ENCODE data around the gene MED14. TPM values are rescaled to one million over a fixed set of nuclear protein-coding genes. Genes with fewer than 3 reads are reported as not detected.

MED14 gene
- total and polyA plus RNA-seq, 10 of the 15 experiments (the other 5 are each of a cell fraction or from before 2014, with no cell fraction given): 8.8 to 99.4 (median 29.4) TPM

- TF ChIP-seq FOXM1 (IDR thresholded peaks at IDR 0.05; ENCODE audit: low read depth, low read length): no peak
- TF ChIP-seq ESRRA (IDR thresholded peaks at IDR 0.05; ENCODE audit: low read length): no peak
- TF ChIP-seq CTCF (IDR thresholded peaks at IDR 0.05 in 2 of 3, conservative IDR thresholded peaks at IDR 0.05 in 1 of 3; ENCODE audit: control insufficient read depth in 2 of 3, extremely low read depth in 1 of 3, insufficient read depth in 1 of 3, low read depth in 3 of 3, low read length in 3 of 3): peak; percentile 62 to 64 (median 62)
- TF ChIP-seq ZNF274 (IDR thresholded peaks at IDR 0.05; ENCODE audit: insufficient read depth, insufficient read length): no peak
- TF ChIP-seq ELK1 (IDR thresholded peaks at IDR 0.05; ENCODE audit: low read depth, low read length): peak; percentile 52; the same call in 1 of the 2 replicates
- TF ChIP-seq MEF2B (IDR thresholded peaks at IDR 0.05; ENCODE audit: partially characterized antibody, poor library complexity, severe bottlenecking): peak; percentile 36
- peak; percentile 55; the same call in 1 of the 2 replicates for TF ChIP-seq MXI1 (IDR thresholded peaks at IDR 0.05; ENCODE audit: low read depth, low read length)
- peak; percentile 43; the same call in 1 of the 2 replicates for TF ChIP-seq YY1 (IDR thresholded peaks at IDR 0.05; ENCODE audit: low read depth, low read length)
- no peak for TF ChIP-seq PRDM15 (CRISPR knock-in tag; IDR thresholded peaks at IDR 0.05)
- TF ChIP-seq IRF3 (IDR thresholded peaks at IDR 0.05): no peak
- no peak for TF ChIP-seq BMI1 (IDR thresholded peaks at IDR 0.05; ENCODE audit: borderline replicate concordance)
- peak; percentile 86 for TF ChIP-seq POLR2AphosphoS5 (IDR thresholded peaks at IDR 0.05; ENCODE audit: low read length)
- TF ChIP-seq HDGF (IDR thresholded peaks at IDR 0.05): peak; percentile 76; the same call in 1 of the 2 replicates
- 0 out of 3 replicates have a peak, but pooled peaks have one; percentile 18 for TF ChIP-seq POU2F2 (IDR thresholded peaks at IDR 0.05; ENCODE audit: borderline replicate concordance, low read depth, low read length)
- TF ChIP-seq EP300 (IDR thresholded peaks at IDR 0.05; ENCODE audit: borderline replicate concordance in 1 of 2, control insufficient read depth in 1 of 2, low read depth in 2 of 2, low read length in 2 of 2): 0 out of 4 replicates have a peak, but pooled peaks of 1 of the 2 experiments have one; percentile 5
- TF ChIP-seq TARDBP (IDR thresholded peaks at IDR 0.05; ENCODE audit: borderline replicate concordance): no peak
- no peak for TF ChIP-seq KAT2A (conservative IDR thresholded peaks at IDR 0.05; ENCODE audit: control insufficient read depth, low read depth, low read length)
- peak; percentile 49 for TF ChIP-seq SMC3 (IDR thresholded peaks at IDR 0.05; ENCODE audit: borderline replicate concordance, low read length)
- TF ChIP-seq DPF2 (IDR thresholded peaks at IDR 0.05): 0 out of 2 replicates have a peak, but pooled peaks have one; percentile 44
Observed at GRCh38 chrX:40735325-40736169, at the start of gene MED14 (continued).

Data from GM12878 (cell line).